IMR-90 (cell line): ENCODE results near the gene HHATL. TPM values are rescaled to one million over a fixed set of nuclear protein-coding genes. Genes with fewer than 3 reads are reported as not detected.

ENCODE experiments used
- ATAC-seq: fragments of 200-7000 bp; cut with Tn5 transposase; 2 replicates; pipeline ENCODE4 v1.9.1; 2020; ENCODE audit warnings: low read depth, mild to moderate bottlenecking, moderate library complexity
- BruUV-seq: library from RNA; stranded (reverse); fragments of 400-500 nt; replicated peaks from 2 replicates; lab custom pipeline; 2021; lab: Mats Ljungman, UMichigan
- CTCF ChIA-PET: fragments of 300-600 bp; formaldehyde crosslinking; extraction: SDS; loops from one replicate; lab custom pipeline; 2021; ENCODE audit warnings: antibody characterized with exemption; lab: Yijun Ruan, JAX
- POLR2A ChIA-PET: fragments of 300-600 bp; sonication (Branson Sonifier 250); formaldehyde crosslinking; loops from one replicate; lab custom pipeline; 2022; ENCODE audit warnings: antibody characterized with exemption; ENCODE audit not compliant: unreplicated experiment; lab: Charles Lee
- DNase-seq: peaks from one replicate; pipeline ENCODE4 v3.0.0; 2013
- H2AFZ ChIP-seq: replicated peaks from 2 replicates; pipeline ENCODE3; 2013; ENCODE audit warnings: low read length, mild to moderate bottlenecking; ENCODE audit not compliant: poor library complexity
- H2AK5ac ChIP-seq: 2 replicates; pipeline ENCODE4 v1.6.1; 2013; ENCODE audit warnings: low read depth, low read length, inconsistent platforms
- H2AK9ac ChIP-seq: replicated peaks from 2 replicates; pipeline ENCODE3; 2013; ENCODE audit warnings: mild to moderate bottlenecking, low read depth, low read length, moderate library complexity; ENCODE audit not compliant: poor library complexity
- H2BK120ac ChIP-seq: 2 replicates; pipeline ENCODE4 v1.6.1; 2013; ENCODE audit warnings: low read depth, low read length, inconsistent platforms
- H2BK15ac ChIP-seq: 3 replicates; pipeline ENCODE4 v1.6.1; 2013; ENCODE audit warnings: low read depth, low read length, inconsistent platforms
- H2BK20ac ChIP-seq: 2 replicates; pipeline ENCODE4 v1.6.1; 2013; ENCODE audit warnings: low read depth, mild to moderate bottlenecking, inconsistent platforms, low read length, moderate library complexity
- H2BK5ac ChIP-seq: 2 replicates; pipeline ENCODE4 v1.6.1; 2013; ENCODE audit warnings: mild to moderate bottlenecking, low read depth, low read length, inconsistent platforms; ENCODE audit not compliant: poor library complexity, severe bottlenecking
- H3K14ac ChIP-seq: replicated peaks from 2 replicates; pipeline ENCODE4 v1.6.1; 2013; ENCODE audit warnings: low read depth, low read length, inconsistent platforms
- H3K18ac ChIP-seq: 2 replicates; pipeline ENCODE4 v1.6.1; 2013; ENCODE audit warnings: low read depth, low read length, control low read depth
- H3K23ac ChIP-seq: 2 replicates; pipeline ENCODE4 v1.6.1; 2013; ENCODE audit warnings: low read depth, low read length, inconsistent platforms
- H3K27ac ChIP-seq: 2 replicates; pipeline ENCODE4 v1.5.1; 2013; ENCODE audit warnings: mild to moderate bottlenecking, control low read depth, low read length; ENCODE audit not compliant: insufficient read depth
- H3K27me3 ChIP-seq: 2 replicates; pipeline ENCODE4 v1.6.1; 2013; ENCODE audit warnings: low read length; ENCODE audit not compliant: control insufficient read depth, insufficient read depth
- H3K36me3 ChIP-seq: 2 replicates; pipeline ENCODE4 v1.6.1; 2013; ENCODE audit warnings: low read length, mixed read lengths; ENCODE audit not compliant: control insufficient read depth, insufficient read depth
- H3K4ac ChIP-seq: 2 replicates; pipeline ENCODE4 v1.6.1; 2013; ENCODE audit warnings: low read depth, low read length, inconsistent platforms
- H3K4me1 ChIP-seq: 2 replicates; pipeline ENCODE4 v1.6.1; 2013; ENCODE audit warnings: low read length, mixed read lengths; ENCODE audit not compliant: control insufficient read depth, insufficient read depth
- H3K4me2 ChIP-seq: 2 replicates; pipeline ENCODE4 v1.6.1; 2013; ENCODE audit warnings: low read depth, mild to moderate bottlenecking, control low read depth, low read length, moderate library complexity
- H3K4me3 ChIP-seq: 2 replicates; pipeline ENCODE4 v1.5.1; 2013; ENCODE audit warnings: low read depth, mild to moderate bottlenecking, control low read depth, low read length, moderate library complexity; ENCODE audit not compliant: insufficient read depth
- H3K56ac ChIP-seq: 2 replicates; pipeline ENCODE4 v1.6.1; 2013; ENCODE audit warnings: low read length, inconsistent platforms; ENCODE audit not compliant: insufficient read depth; ENCODE audit errors: extremely low read depth
- H3K79me1 ChIP-seq, 2 experiments: 2 replicates each; pipeline ENCODE4 v1.6.1; 2013; ENCODE audit warnings: low read length in 2 of 2, inconsistent platforms in 1 of 2, low read depth in 1 of 2
- H3K9ac ChIP-seq: 2 replicates; pipeline ENCODE4 v1.6.1; 2013; ENCODE audit warnings: low read depth, low read length, control low read depth
- H3K9me1 ChIP-seq: 2 replicates; pipeline ENCODE4 v1.6.1; 2013; ENCODE audit warnings: low read length, inconsistent platforms; ENCODE audit not compliant: insufficient read depth
- H3K9me3 ChIP-seq: 2 replicates; pipeline ENCODE4 v1.6.1; 2013; ENCODE audit warnings: low read length; ENCODE audit not compliant: control insufficient read depth, insufficient read depth
- H4K20me1 ChIP-seq: 2 replicates; pipeline ENCODE4 v1.6.1; 2013; ENCODE audit warnings: low read length, inconsistent platforms; ENCODE audit not compliant: insufficient read depth
- H4K5ac ChIP-seq: 2 replicates; pipeline ENCODE4 v1.6.1; 2013; ENCODE audit warnings: mild to moderate bottlenecking, low read depth, low read length, control low read depth
- H4K8ac ChIP-seq, 2 experiments: 2 replicates each; pipeline ENCODE4 v1.6.1; 2013; ENCODE audit warnings: low read depth in 2 of 2, low read length in 2 of 2, control low read depth in 1 of 2, inconsistent platforms in 1 of 2
- H4K91ac ChIP-seq: 2 replicates; pipeline ENCODE4 v1.6.1; 2013; ENCODE audit warnings: low read depth, low read length, inconsistent platforms; ENCODE audit not compliant: insufficient read depth
- BHLHE40 ChIP-seq: fragments of 150-350 bp; IDR thresholded peaks from 2 replicates; pipeline ENCODE4 v1.6.1; 2016; ENCODE audit warnings: mild to moderate bottlenecking, low read depth, low read length
- CHD1 ChIP-seq: IDR thresholded peaks from 2 replicates; pipeline ENCODE4 v1.6.1; 2012; ENCODE audit warnings: low read depth, low read length, improper control_type of control experiment
- CTCF ChIP-seq: conservative IDR thresholded peaks from 2 replicates; pipeline ENCODE4 v1.5.1; 2012; ENCODE audit warnings: mild to moderate bottlenecking, low read depth, low read length, improper control_type of control experiment
- ELK1 ChIP-seq: fragments of 150-350 bp; IDR thresholded peaks from 2 replicates; pipeline ENCODE4 v1.6.1; 2016; ENCODE audit warnings: low read depth, mild to moderate bottlenecking, low read length, moderate library complexity, borderline replicate concordance
- FOS ChIP-seq: fragments of 150-350 bp; IDR thresholded peaks from 2 replicates; pipeline ENCODE4 v1.6.1; 2016; ENCODE audit warnings: low read depth, low read length
- NFE2L2 ChIP-seq: fragments of 150-350 bp; IDR thresholded peaks from 2 replicates; pipeline ENCODE4 v1.6.1; 2016; ENCODE audit warnings: low read depth, mild to moderate bottlenecking, low read length
- RAD21 ChIP-seq: IDR thresholded peaks from 2 replicates; pipeline ENCODE4 v1.6.1; 2012; ENCODE audit warnings: low read length, improper control_type of control experiment
- WGBS, 2 experiments: methylation state at CpG; one replicate each; pipeline versions ENCODE4 v1.1.5 to v1.1.7; 2013; ENCODE audit warnings: missing lambda C conversion rate in 2 of 2; ENCODE audit not compliant: insufficient read length in 1 of 2; ENCODE audit errors: extremely low coverage in 2 of 2; 5-methylcytosine and 5-hydroxymethylcytosine counted together
- dilution Hi-C: fragments of 300-500 bp; cut with HindIII; formaldehyde crosslinking; loops from one replicate; pipeline ENCODE4 v1.14.3; 2018; ENCODE audit warnings: low sequenced_read_pairs; ENCODE audit not compliant: unreplicated experiment
- in situ Hi-C: fragments of 300-500 bp; cut with MboI; formaldehyde crosslinking; loops from 3 replicates; pipeline ENCODE4 v1.14.3; 2019; ENCODE audit warnings: low sequenced_read_pairs, inconsistent platforms, mixed read lengths
- intact Hi-C: fragments of 100-400 bp; cut with micrococcal nuclease; formaldehyde crosslinking; loops from 2 replicates; pipeline ENCODE4 v1.10.0; 2022
- polyA plus RNA-seq, 3 experiments: library from polyadenylated mRNA; depleted of rRNA; stranded (reverse); fragments of >200 nt; gene quantifications; 2 replicates each; pipeline ENCODE4 v1.2.3, GENCODE V29; 2012; ENCODE audit warnings: low replicate concordance in 1 of 3
- total RNA-seq: library from RNA; depleted of rRNA; stranded (reverse); fragments of >200 nt; gene quantifications from 2 replicates; pipeline ENCODE4 v1.2.3, GENCODE V29; 2012

Gene HHATL
- total and polyA plus RNA-seq, 2 of the 4 experiments (the other 2 are of a cell fraction), result not detected

- TF ChIP-seq FOS, result no peak
- no peak for TF ChIP-seq CTCF
- TF ChIP-seq NFE2L2, result no peak
- no peak for TF ChIP-seq CHD1
- TF ChIP-seq RAD21, result no peak
- TF ChIP-seq BHLHE40, result no peak
- TF ChIP-seq ELK1, result no peak
- Histone ChIP-seq H3K4me2 (no peak overlapping the region), H2AK5ac (no peak overlapping the region), H2BK5ac (no peak overlapping the region), H3K9me3 (no peaks in the 10 kb centered on the region), H4K20me1 (no peaks in the 10 kb centered on the region; the same call in none of the 2 replicates), H3K14ac (no peak overlapping the region), H3K18ac (no peak overlapping the region), H2AK9ac (no peak overlapping the region), H3K4me1 (no peaks in the 10 kb centered on the region), H4K8ac (no peak overlapping the region), H4K91ac (no peak overlapping the region), H3K27ac (no peak overlapping the region), H3K9ac (no peak overlapping the region), H3K36me3 (no peaks in the 10 kb centered on the region), H3K79me1 (no peaks in the 10 kb centered on the region), H3K27me3 (peaks cover 36% of the 10 kb centered on the region; the same call in 1 of the 2 replicates), H2BK120ac (no peak overlapping the region), H2BK20ac (no peak overlapping the region), H2BK15ac (no peak overlapping the region), H3K4me3 (no peak overlapping the region), H2AFZ (no peak overlapping the region), H3K4ac (no peak overlapping the region), H3K23ac (no peak overlapping the region), H3K56ac (no peak overlapping the region), H3K9me1 (no peaks in the 10 kb centered on the region; the same call in 1 of the 2 replicates), H4K5ac (no peak overlapping the region)
- intact Hi-C loops (no loop called here), dilution Hi-C loops (no loop called here), in situ Hi-C loops (no loop called here)
- DNase-seq (no peak), ATAC-seq (no peak)
- BruUV-seq, result no TSS peak
- ChIA-PET CTCF (no interaction called here), POLR2A (no interaction called here)
- 51% methylated on average over 9 of the region's 15 CpGs; no CpG with 5 or more reads in 1 of the 2 experiments for WGBS, 2 experiments
Measured at GRCh38 chr3:42700366-42701288, 2.0 kb downstream of the HHATL start.
